ENCODE data around the gene CPLX4.

GRCh38 chr18:59343926-59344325 is 25.5 kb upstream of the CPLX4 start:
- TF ChIP-seq EZH2 (IDR thresholded peaks at IDR 0.05; ENCODE audit: low read length, missing control alignments) (no peak), CTCF (conservative IDR thresholded peaks at IDR 0.05 in 1 of 2, IDR thresholded peaks at IDR 0.05 in 1 of 2; ENCODE audit: low read depth in 1 of 2, low read length in 2 of 2) (no peak)
